Measurements from ENCODE around the gene KANSL2. TPM values are rescaled to one million over a fixed set of nuclear protein-coding genes. Genes with fewer than 3 reads are reported as not detected.

The KANSL2 gene
- total and polyA plus RNA-seq, 2 donors (not counting 3 experiments of a cell fraction or from before 2014, with no cell fraction given) = 30.5 to 35.8 TPM

DNA sequence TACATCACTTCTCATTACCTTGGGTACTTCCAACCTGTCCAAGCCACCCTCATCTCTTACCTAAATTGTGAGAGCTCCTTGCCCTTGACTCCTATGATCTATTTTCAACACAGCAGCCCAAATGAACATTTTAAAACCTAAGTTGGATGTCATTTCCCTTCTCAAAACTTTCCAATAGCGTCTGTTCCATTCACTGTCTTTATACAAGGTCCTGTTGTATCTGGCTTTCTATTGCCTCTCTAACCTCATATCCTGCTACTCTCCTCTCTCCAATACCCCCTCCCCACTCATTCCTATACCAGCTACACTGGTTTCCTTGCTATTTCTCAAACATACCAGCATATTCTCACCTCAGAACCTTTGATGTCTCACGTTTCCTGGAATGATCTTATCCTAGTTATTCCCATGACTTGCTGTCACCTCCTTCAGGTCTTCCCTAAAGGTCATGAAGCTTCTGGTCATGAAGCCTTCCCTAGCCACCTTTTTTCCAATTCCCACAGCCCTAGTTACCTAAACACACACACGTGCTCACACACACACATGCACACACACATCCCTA, 4.1 kb upstream of the KANSL2 start:
- Histone ChIP-seq H3K27ac (ENCODE audit: insufficient read depth, low read depth, low read length) (no peak overlapping the region), H3K9me3 (replicated peaks; ENCODE audit: control insufficient read depth, insufficient read depth, low read length) (no peaks in the 10 kb centered on the region), H3K9me1 (replicated peaks; ENCODE audit: control insufficient read depth, extremely low read depth, insufficient read depth, low read length) (no peaks in the 10 kb centered on the region), H3K79me2 (ENCODE audit: control insufficient read depth, insufficient read depth, low read length) (peaks cover 11% of the 10 kb centered on the region), H4K20me1 (replicated peaks; ENCODE audit: control insufficient read depth, extremely low read depth, insufficient read depth, low read length) (peaks cover 4% of the 10 kb centered on the region), H3K9ac (replicated peaks; ENCODE audit: extremely low read depth, insufficient read depth, low read length) (no peak overlapping the region), H3K4me3 (replicated peaks in 1 of 3; ENCODE audit: insufficient read depth in 1 of 3, low read depth in 1 of 3, low read length in 3 of 3) (no peak overlapping the region), H3K4me2 (ENCODE audit: insufficient read depth, low read length) (no peak overlapping the region), H3K4me1 (ENCODE audit: control insufficient read depth, extremely low read depth, insufficient read depth, low read length) (peaks cover under 1% of the 10 kb centered on the region), H2AFZ (ENCODE audit: low read depth, low read length) (no peak overlapping the region), H3K27me3 (ENCODE audit: control insufficient read depth in 2 of 2, insufficient read depth in 2 of 2, low read length in 2 of 2) (no peaks in the 10 kb centered on the region), H3K36me3 (ENCODE audit: control insufficient read depth in 2 of 2, extremely low read depth in 1 of 2, insufficient read depth in 2 of 2, low read length in 2 of 2) (no peaks in the 10 kb centered on the region)
- DNase-seq (ENCODE audit: low read depth, low spot score) = no peak
- intact Hi-C loops (cut with micrococcal nuclease) (no loop called here), dilution Hi-C loops (cut with MboI; ENCODE audit: extremely low pct_ligation_motif_present, low sequenced_read_pairs) (no loop called here)
- no peak for FAIRE-seq
- ChIA-PET CTCF (interaction anchor here (1.0 kb wide), 1 partner anchor 9 kb away, joined by 3 read pairs; no protein-coding TSS in a partner anchor), POLR2A (no interaction called here)
- BruUV-seq (replicated peaks) = no TSS peak
- TF ChIP-seq EZH2 (IDR thresholded peaks at IDR 0.05; ENCODE audit: borderline replicate concordance, low read depth, low read length, severe bottlenecking) (no peak), GATA2 (IDR thresholded peaks at IDR 0.05; ENCODE audit: insufficient read depth, insufficient read length, low read depth, low read length) (no peak), FOS (IDR thresholded peaks at IDR 0.05; ENCODE audit: borderline replicate concordance, insufficient read depth, low read length) (no peak), POLR2AphosphoS5 (IDR thresholded peaks at IDR 0.05; ENCODE audit: insufficient read depth, low read depth, low read length) (no peak), MYC (IDR thresholded peaks at IDR 0.05; ENCODE audit: low read depth, low read length) (no peak), JUN (IDR thresholded peaks at IDR 0.05; ENCODE audit: borderline replicate concordance, insufficient read depth, insufficient read length, low read depth) (no peak), POLR2A (IDR thresholded peaks at IDR 0.05; ENCODE audit: low read depth, low read length) (no peak)
- TF ChIP-seq, protein P1, sequence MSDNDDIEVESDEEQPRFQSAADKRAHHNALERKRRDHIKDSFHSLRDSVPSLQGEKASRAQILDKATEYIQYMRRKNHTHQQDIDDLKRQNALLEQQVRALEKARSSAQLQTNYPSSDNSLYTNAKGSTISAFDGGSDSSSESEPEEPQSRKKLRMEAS (IDR thresholded peaks at IDR 0.05; ENCODE audit: insufficient read depth, insufficient read length) = no peak
- TF ChIP-seq, protein P2, sequence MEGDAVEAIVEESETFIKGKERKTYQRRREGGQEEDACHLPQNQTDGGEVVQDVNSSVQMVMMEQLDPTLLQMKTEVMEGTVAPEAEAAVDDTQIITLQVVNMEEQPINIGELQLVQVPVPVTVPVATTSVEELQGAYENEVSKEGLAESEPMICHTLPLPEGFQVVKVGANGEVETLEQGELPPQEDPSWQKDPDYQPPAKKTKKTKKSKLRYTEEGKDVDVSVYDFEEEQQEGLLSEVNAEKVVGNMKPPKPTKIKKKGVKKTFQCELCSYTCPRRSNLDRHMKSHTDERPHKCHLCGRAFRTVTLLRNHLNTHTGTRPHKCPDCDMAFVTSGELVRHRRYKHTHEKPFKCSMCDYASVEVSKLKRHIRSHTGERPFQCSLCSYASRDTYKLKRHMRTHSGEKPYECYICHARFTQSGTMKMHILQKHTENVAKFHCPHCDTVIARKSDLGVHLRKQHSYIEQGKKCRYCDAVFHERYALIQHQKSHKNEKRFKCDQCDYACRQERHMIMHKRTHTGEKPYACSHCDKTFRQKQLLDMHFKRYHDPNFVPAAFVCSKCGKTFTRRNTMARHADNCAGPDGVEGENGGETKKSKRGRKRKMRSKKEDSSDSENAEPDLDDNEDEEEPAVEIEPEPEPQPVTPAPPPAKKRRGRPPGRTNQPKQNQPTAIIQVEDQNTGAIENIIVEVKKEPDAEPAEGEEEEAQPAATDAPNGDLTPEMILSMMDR (IDR thresholded peaks at IDR 0.05; ENCODE audit: extremely low read depth in 1 of 2, insufficient read depth in 1 of 2, low read depth in 1 of 2, low read length in 2 of 2) = no peak
